ENCODE data around the gene OBP2A.

DNA sequence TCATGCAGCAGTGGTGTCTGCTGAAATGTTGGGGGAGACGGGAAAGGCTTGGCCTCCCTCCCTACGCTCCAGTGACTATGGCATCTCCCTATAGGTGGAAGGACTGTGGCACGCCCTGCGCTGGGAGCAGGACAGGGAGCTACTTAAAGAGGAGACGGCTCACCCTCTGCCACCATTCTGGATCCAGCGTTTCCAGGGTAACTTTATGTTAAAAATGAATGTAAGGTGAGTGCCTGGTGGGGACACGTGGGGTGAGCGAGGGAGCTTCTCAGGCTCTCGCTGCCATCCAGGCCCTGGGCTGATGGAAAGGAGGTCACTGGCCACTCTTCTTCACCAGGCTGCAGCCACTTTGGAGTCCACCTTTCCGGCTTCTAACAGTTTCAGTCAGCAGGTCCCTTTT lies 31.3 kb downstream of the OBP2A start:
- TF ChIP-seq POLR2A (IDR thresholded peaks at IDR 0.05; ENCODE audit: low read depth, low read length), result no peak
- TF ChIP-seq, protein P1, sequence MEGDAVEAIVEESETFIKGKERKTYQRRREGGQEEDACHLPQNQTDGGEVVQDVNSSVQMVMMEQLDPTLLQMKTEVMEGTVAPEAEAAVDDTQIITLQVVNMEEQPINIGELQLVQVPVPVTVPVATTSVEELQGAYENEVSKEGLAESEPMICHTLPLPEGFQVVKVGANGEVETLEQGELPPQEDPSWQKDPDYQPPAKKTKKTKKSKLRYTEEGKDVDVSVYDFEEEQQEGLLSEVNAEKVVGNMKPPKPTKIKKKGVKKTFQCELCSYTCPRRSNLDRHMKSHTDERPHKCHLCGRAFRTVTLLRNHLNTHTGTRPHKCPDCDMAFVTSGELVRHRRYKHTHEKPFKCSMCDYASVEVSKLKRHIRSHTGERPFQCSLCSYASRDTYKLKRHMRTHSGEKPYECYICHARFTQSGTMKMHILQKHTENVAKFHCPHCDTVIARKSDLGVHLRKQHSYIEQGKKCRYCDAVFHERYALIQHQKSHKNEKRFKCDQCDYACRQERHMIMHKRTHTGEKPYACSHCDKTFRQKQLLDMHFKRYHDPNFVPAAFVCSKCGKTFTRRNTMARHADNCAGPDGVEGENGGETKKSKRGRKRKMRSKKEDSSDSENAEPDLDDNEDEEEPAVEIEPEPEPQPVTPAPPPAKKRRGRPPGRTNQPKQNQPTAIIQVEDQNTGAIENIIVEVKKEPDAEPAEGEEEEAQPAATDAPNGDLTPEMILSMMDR (IDR thresholded peaks at IDR 0.05; ENCODE audit: extremely low read depth in 1 of 2, insufficient read depth in 1 of 2, low read depth in 1 of 2, low read length in 2 of 2), result no peak
- no peak for TF ChIP-seq EZH2 (IDR thresholded peaks at IDR 0.05; ENCODE audit: borderline replicate concordance, low read depth, low read length, severe bottlenecking)
